NT2/D1 (cell line): ENCODE results near the gene HNRNPUL2.

ENCODE experiments used
- SUZ12 ChIP-seq: IDR thresholded peaks from 2 replicates; pipeline ENCODE4 v1.6.1; 2011; ENCODE audit not compliant: insufficient read length, insufficient read depth; ENCODE audit errors: extremely low read depth
- YY1 ChIP-seq: IDR thresholded peaks from 2 replicates; pipeline ENCODE4 v1.6.1; 2011; ENCODE audit not compliant: insufficient read length, insufficient read depth
- ZNF274 ChIP-seq: IDR thresholded peaks from 2 replicates; pipeline ENCODE4 v1.6.1; 2011; ENCODE audit warnings: mild to moderate bottlenecking, low read depth, low read length

DNA sequence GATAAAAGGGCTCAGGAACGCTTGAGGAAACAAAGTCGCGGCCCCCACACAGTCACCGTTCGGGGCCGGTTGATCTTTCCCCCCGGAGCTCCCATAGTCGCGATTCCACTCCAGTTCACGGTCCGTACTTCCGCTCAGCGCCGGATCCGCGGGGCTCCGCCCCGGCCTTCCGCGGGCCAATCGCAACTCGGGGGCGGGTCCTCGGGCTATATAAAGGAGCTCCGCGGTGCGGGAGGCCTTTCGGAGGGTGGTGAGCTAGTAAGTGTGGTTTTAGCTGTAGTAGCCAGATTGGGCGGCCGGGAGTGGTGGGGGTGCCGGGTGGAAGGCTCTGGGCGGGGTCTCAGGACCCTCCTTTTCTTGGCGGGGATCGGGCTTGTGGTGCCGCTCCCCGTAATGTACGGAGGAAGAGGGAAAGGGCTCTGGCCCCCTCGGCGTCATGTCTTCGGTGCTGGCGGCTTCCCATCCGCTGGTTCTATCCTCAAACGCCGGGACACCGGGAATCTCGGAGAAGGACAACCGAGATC lies 62.1 kb downstream of the HNRNPUL2 start, which contains the start of the genes C11orf98 and CSKMT:
- no peak for TF ChIP-seq ZNF274
- no peak for TF ChIP-seq YY1
- TF ChIP-seq SUZ12: no peak
